Thymus (tissue), 11 donors: ENCODE data around the gene IGIP. TPM values are rescaled to one million over a fixed set of nuclear protein-coding genes. Genes with fewer than 3 reads are reported as not detected.
"Not testable (repeated sequence)": the region's sequence is repeated elsewhere in the genome, so short reads cannot be mapped to it uniquely, and the experiment has no call there.

Experiments used
- DNase-seq, 9 donors: peaks; one replicate each; pipeline ENCODE4 v3.0.0-alpha.2; 2013; ENCODE audit warnings: low spot score in 9 of 9, low read depth in 6 of 9, missing footprints in 1 of 9
- H3K27ac ChIP-seq, 2 donors: one replicate each; pipeline ENCODE4 v1.5.1; 2013; ENCODE audit warnings: control low read depth in 1 of 2, low read depth in 1 of 2, low read length in 1 of 2, mild to moderate bottlenecking in 1 of 2, moderate library complexity in 1 of 2
- H3K27me3 ChIP-seq, 2 donors: one replicate each; pipeline ENCODE4 v1.5.1; 2013; ENCODE audit warnings: low read length in 1 of 2; ENCODE audit not compliant: control insufficient read depth in 2 of 2, insufficient read depth in 1 of 2
- H3K36me3 ChIP-seq, 2 donors: one replicate each; pipeline ENCODE4 v1.5.1; 2013; ENCODE audit warnings: low read length in 1 of 2, mild to moderate bottlenecking in 1 of 2, moderate library complexity in 1 of 2; ENCODE audit not compliant: control insufficient read depth in 2 of 2, insufficient read depth in 2 of 2
- H3K4me1 ChIP-seq, 2 donors: one replicate each; pipeline ENCODE4 v1.5.1; 2013; ENCODE audit warnings: low read length in 2 of 2; ENCODE audit not compliant: control insufficient read depth in 2 of 2, insufficient read depth in 2 of 2
- H3K4me3 ChIP-seq, 2 donors: one replicate each; pipeline ENCODE4 v1.5.1; 2013; ENCODE audit warnings: low read length in 2 of 2, control low read depth in 1 of 2, mild to moderate bottlenecking in 1 of 2
- H3K9me3 ChIP-seq, 2 donors: one replicate each; pipeline ENCODE4 v1.5.1; 2013; ENCODE audit warnings: low read length in 1 of 2, mild to moderate bottlenecking in 1 of 2; ENCODE audit not compliant: control insufficient read depth in 2 of 2, insufficient read depth in 1 of 2
- WGBS: extraction: QIAGEN DNeasy Blood & Tissue Kit; methylation state at CpG from one replicate; pipeline ENCODE4 v1.1.7; 2013; 5-methylcytosine and 5-hydroxymethylcytosine counted together
- polyA plus RNA-seq: library from polyadenylated mRNA; stranded (reverse); fragments of 200-250 nt; gene quantifications from one replicate; pipeline ENCODE4 v1.2.3, GENCODE V29; 2013
- total RNA-seq: library from RNA; stranded (reverse); fragments of 120-200 nt; gene quantifications from one replicate; pipeline ENCODE4 v1.2.4, GENCODE V29; 2013
- donor health status: healthy.

Gene IGIP
- total and polyA plus RNA-seq, 2 donors, result 1.5 to 9.2 TPM

- no peaks in the 10 kb centered on the region for H3K36me3 ChIP-seq
- no peak for DNase-seq
- H3K4me3 ChIP-seq, result no peak overlapping the region
- no peaks in the 10 kb centered on the region for H3K9me3 ChIP-seq
- peaks cover 15 to 75% of the 10 kb centered on the region in 2 donors for H3K27me3 ChIP-seq
- peaks cover 0 to 3% of the 10 kb centered on the region in 2 donors for H3K4me1 ChIP-seq
- WGBS, result 96% methylated on average over 7 of the region's 7 CpGs
- H3K27ac ChIP-seq, result no peak overlapping the region
Measured at GRCh38 chr5:140151144-140152021, 25.6 kb downstream of the IGIP start.

- Histone ChIP-seq H3K27me3 (peaks cover 6 to 67% of the 10 kb centered on the region in 2 donors), H3K9me3 (no peaks in the 10 kb centered on the region), H3K4me1 (peaks cover 0 to 9% of the 10 kb centered on the region in 2 donors), H3K4me3 (no peak overlapping the region), H3K36me3 (no peaks in the 10 kb centered on the region), H3K27ac (no peak overlapping the region)
- 81% methylated on average over 23 of the region's 23 CpGs for WGBS
- DNase-seq, result no peak
Measured at GRCh38 chr5:140152022-140152999, 26.6 kb downstream of the IGIP start.

GRCh38 chr5:140153255-140153654, 27.5 kb downstream of the IGIP start:
- WGBS, result 80% methylated on average over 7 of the region's 7 CpGs
- H3K27me3 ChIP-seq, result peaks cover 0 to 62% of the 10 kb centered on the region in 2 donors
- H3K36me3 ChIP-seq, result no peaks in the 10 kb centered on the region
- H3K4me1 ChIP-seq, result peaks cover 2 to 12% of the 10 kb centered on the region in 2 donors
- no peaks in the 10 kb centered on the region for H3K9me3 ChIP-seq
- H3K4me3 ChIP-seq, result no peak overlapping the region
- no peak for DNase-seq
- H3K27ac ChIP-seq, result no peak overlapping the region

DNA sequence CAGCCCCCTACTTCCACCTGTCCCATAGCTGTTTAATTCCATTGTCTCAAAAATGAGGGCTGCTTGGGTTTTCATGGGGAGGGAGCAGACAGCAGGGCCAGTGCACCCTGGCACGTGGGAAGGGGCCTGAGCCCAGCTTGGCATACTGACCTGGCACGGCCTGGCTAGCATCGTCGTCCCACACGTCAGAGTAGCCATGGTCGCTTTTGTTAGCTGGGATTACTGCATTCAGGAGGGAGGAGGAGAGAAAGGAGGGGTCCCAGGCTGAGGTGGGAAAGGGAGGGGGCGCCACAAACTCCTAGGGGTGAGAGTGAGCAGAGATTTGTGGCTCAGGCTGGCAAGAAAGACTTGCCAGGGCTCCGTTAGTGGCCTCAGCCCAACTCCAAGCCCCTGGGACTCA, 28.2 kb downstream of the IGIP start:
- Histone ChIP-seq H3K27ac (no peak overlapping the region), H3K27me3 (peaks cover 0 to 60% of the 10 kb centered on the region in 2 donors), H3K4me1 (peaks cover 2 to 12% of the 10 kb centered on the region in 2 donors), H3K4me3 (no peak overlapping the region), H3K36me3 (no peaks in the 10 kb centered on the region), H3K9me3 (no peaks in the 10 kb centered on the region)
- WGBS, result 83% methylated on average over 8 of the region's 8 CpGs
- no peak for DNase-seq

GRCh38 chr5:140154710-140155381, 29.1 kb downstream of the IGIP start:
- DNase-seq, H3K36me3 ChIP-seq, H3K9me3 ChIP-seq, H3K4me3 ChIP-seq, H3K27ac ChIP-seq: not testable (repeated sequence)
- Histone ChIP-seq H3K4me1 (peaks cover 2 to 12% of the 10 kb centered on the region in 2 donors), H3K27me3 (peaks cover 0 to 51% of the 10 kb centered on the region in 2 donors)
- WGBS, result 96% methylated on average over 21 of the region's 21 CpGs

GRCh38 chr5:140157032-140157781, 31.5 kb downstream of the IGIP start:
- peaks cover 2 to 12% of the 10 kb centered on the region in 2 donors for H3K4me1 ChIP-seq
- no peak overlapping the region for H3K27ac ChIP-seq
- WGBS, result 8% methylated on average over 30 of the region's 30 CpGs
- H3K36me3 ChIP-seq, result no peaks in the 10 kb centered on the region
- H3K9me3 ChIP-seq, result no peaks in the 10 kb centered on the region
- no peak overlapping the region for H3K4me3 ChIP-seq
- peaks cover 0 to 41% of the 10 kb centered on the region in 2 donors for H3K27me3 ChIP-seq
- peak; percentile 42 to 87 (median 72) for DNase-seq

DNA sequence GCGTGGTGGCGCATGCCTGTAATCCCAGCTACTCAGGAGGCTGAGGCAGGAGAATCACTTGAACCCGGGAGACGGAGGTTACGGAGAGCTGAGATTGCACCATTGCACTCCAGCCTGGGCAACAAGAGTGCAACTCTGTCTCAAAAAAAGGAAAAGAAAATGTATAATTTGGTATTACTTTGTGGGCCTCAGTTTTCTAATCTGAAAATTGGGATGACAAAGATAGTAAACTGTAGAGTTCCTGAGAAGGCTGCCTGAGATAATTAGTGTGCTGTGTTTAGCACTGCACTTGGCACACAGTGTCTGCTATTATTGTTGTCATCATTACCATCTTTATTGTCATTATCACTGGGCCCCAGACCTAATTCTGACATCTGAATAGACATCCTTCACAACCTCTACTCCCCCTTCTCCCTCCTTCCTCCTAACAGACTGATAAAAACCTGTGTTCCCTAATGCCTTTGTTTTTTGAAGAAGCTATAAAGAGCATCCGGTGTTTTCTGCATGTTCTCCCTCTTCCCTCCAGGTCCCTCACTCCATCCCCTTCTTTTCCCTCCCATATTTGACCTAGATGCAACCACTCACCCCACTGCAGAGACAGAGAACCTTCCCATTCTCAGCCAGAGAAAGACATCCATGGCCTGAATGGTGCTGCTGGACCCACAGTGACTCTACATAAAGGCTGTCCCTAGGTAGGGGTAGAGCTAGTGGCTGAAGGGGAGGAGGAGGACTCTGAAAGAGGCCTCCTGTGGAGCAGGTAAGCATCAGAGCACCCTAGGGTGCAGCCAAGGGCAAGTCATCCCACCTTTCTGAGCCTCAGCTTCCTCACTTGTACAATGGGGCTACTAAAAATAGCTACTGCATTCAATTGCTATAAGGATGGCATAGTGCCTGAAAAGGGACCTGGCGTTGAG, 33.5 kb downstream of the IGIP start:
- peaks cover 2 to 9% of the 10 kb centered on the region in 2 donors for H3K4me1 ChIP-seq
- no peak overlapping the region for H3K27ac ChIP-seq
- peaks cover 0 to 25% of the 10 kb centered on the region in 2 donors for H3K27me3 ChIP-seq
- no peak for DNase-seq
- no peak overlapping the region for H3K4me3 ChIP-seq
- H3K36me3 ChIP-seq, result no peaks in the 10 kb centered on the region
- WGBS, result 93% methylated on average over 7 of the region's 7 CpGs
- H3K9me3 ChIP-seq, result no peaks in the 10 kb centered on the region
